Heart right ventricle (tissue), 16 donors: ENCODE data around the gene JHY. TPM values are rescaled to one million over a fixed set of nuclear protein-coding genes. Genes with fewer than 3 reads are reported as not detected.

Source experiments
- ATAC-seq, 8 donors: fragments of 200-7000 bp; cut with Tn5 transposase; one replicate each; pipeline ENCODE4 v1.9.1; 2020; ENCODE audit warnings: mild to moderate bottlenecking in 8 of 8, moderate library complexity in 8 of 8, moderate number of reproducible peaks in 1 of 8
- DNase-seq, 2 donors: peaks; one replicate each; pipeline ENCODE4 v3.0.0-alpha.2; 2020
- H3K27ac ChIP-seq, 10 donors: fragments of 200-600 bp; sonication (generic) in 2 of 10; one replicate each; pipeline versions ENCODE4 v1.5.0 to v1.8.0; 2020 to 2022; ENCODE audit warnings: mild to moderate bottlenecking in 3 of 10
- H3K27me3 ChIP-seq, 7 donors: fragments of 200-600 bp; one replicate each; pipeline ENCODE4 v1.8.0; 2021 to 2022; ENCODE audit warnings: mild to moderate bottlenecking in 2 of 7
- H3K36me3 ChIP-seq, 9 donors: fragments of 200-600 bp; sonication (generic) in 1 of 9; one replicate each; pipeline versions ENCODE4 v1.5.0 to v1.8.0; 2020 to 2022; ENCODE audit warnings: mild to moderate bottlenecking in 2 of 9
- H3K4me1 ChIP-seq, 9 donors: fragments of 200-600 bp; sonication (generic) in 1 of 9; one replicate each; pipeline versions ENCODE4 v1.5.0 to v1.8.0; 2020 to 2022; ENCODE audit warnings: mild to moderate bottlenecking in 4 of 9
- H3K4me3 ChIP-seq, 10 donors: fragments of 200-600 bp; sonication (generic) in 2 of 10; one replicate each; pipeline versions ENCODE4 v1.5.0 to v1.8.0; 2020 to 2022; ENCODE audit warnings: mild to moderate bottlenecking in 7 of 10, moderate library complexity in 2 of 10
- H3K9me3 ChIP-seq, 11 donors: fragments of 200-600 bp in 10 of 11; sonication (generic) in 2 of 11; one replicate each; pipeline versions ENCODE4 v1.5.0 to v1.8.0; 2013 to 2022; ENCODE audit warnings: mild to moderate bottlenecking in 2 of 11, control low read depth in 1 of 11, moderate library complexity in 1 of 11
- CTCF ChIP-seq, 9 donors: fragments of 200-600 bp; sonication (generic) in 2 of 9; IDR thresholded peaks; one replicate each; pipeline versions ENCODE4 v1.5.0 to v1.8.0; 2021 to 2022; ENCODE audit warnings: antibody characterized with exemption in 9 of 9, mild to moderate bottlenecking in 5 of 9, moderate library complexity in 1 of 9
- WGBS, 2 donors: extraction: QIAGEN DNeasy Blood & Tissue Kit; methylation state at CpG; one replicate each; pipeline ENCODE4 v1.1.7; 2013; ENCODE audit warnings: inconsistent platforms in 1 of 2; 5-methylcytosine and 5-hydroxymethylcytosine counted together
- intact Hi-C, 10 donors: fragments of 100-400 bp; cut with DNase I; formaldehyde crosslinking; loops; one replicate each; pipeline versions ENCODE4 v1.11.1 to v1.14.2; 2022
- polyA plus RNA-seq, 2 donors: library from polyadenylated mRNA; stranded (reverse); fragments of 200-250 nt; gene quantifications; one replicate each; pipeline ENCODE4 v1.2.3, GENCODE V29; 2013
- total RNA-seq, 10 donors: library from RNA; stranded (reverse); fragmentation: NEBNext Ultra II Directional in 3 of 10; extraction: Animal tissue kit (Norgen Biotek cat#: 25700) in 3 of 10; gene quantifications; one replicate each; pipeline versions ENCODE4 v1.2.1 to v1.2.4, GENCODE V29; 2021 to 2023
- donor health status: Arrhythmogenic right ventricular cardiomyopathy.
- donor health status: ischemic (EF 13 %, LVEDD 7.1; RV severe dilation, severe dysfunction).
- donor health status: healthy with polysubstance abuse.
- donor health status: DM: no; HTN: yes; CAD: no.
- donor health status: DM: no; HTN: no; CAD: no.
- donor health status: ischemic (EF 25% LVEDD 6.9; RV normal size, moderate dysfunction).
- donor health status: ischemic (EF 25% LVEDD 5.7; RV mildly dilated, moderate dysfunction).
- donor health status: healthy.
- donor health status: DM: yes; HTN: yes; CAD: no.
- donor health status: Ischemic cardiomyopathy.
- donor health status: ischemic (EF 35%, LVEDD 5.7; RV mildly dilated, moderate dysfunction).
- donor health status: nonischemic (EF 11% LVEDD 7.7; RV severe dilation, severe dysfunction).
- donor health status: DM: yes; HTN: yes; CAD: no.
- donor health status: PGD.
- donor health status: ischemic (EF 29% LVEDD 5.4; RV normal size, mild dysfunction).
- donor health status: nonischemic (EF 23%, LVEDD 6.1; RV moderate dilation, normal function).

Gene JHY
- total and polyA plus RNA-seq, 12 donors = 0.41 to 2.3 (median 1.7) TPM

GRCh38 chr11:122872046-122872445, 10.5 kb upstream of the JHY start:
- Histone ChIP-seq H3K36me3 (no peaks in the 10 kb centered on the region), H3K27me3 (peaks cover 0 to 14% (median 5%) of the 10 kb centered on the region in 7 donors), H3K4me1 (no peaks in the 10 kb centered on the region), H3K4me3 (no peak overlapping the region), H3K27ac (no peak overlapping the region), H3K9me3 (no peaks in the 10 kb centered on the region)
- no peak for DNase-seq
- no peak for ATAC-seq
- 79 to 83% methylated on average over 3 of the region's 3 CpGs for WGBS, 2 donors
- no peak for TF ChIP-seq CTCF (IDR thresholded peaks at IDR 0.05)
- intact Hi-C loops = no loop called here

- no peaks in the 10 kb centered on the region for H3K4me1 ChIP-seq
- no peak for ATAC-seq
- no peak for DNase-seq
- 71 to 81% methylated on average over 7 of the region's 7 CpGs for WGBS, 2 donors
- no peaks in the 10 kb centered on the region for H3K9me3 ChIP-seq
- no peak overlapping the region for H3K27ac ChIP-seq
- intact Hi-C loops = no loop called here
- H3K27me3 ChIP-seq = peaks cover 0 to 26% (median 0%) of the 10 kb centered on the region in 7 donors
- H3K4me3 ChIP-seq = no peak overlapping the region
- no peak for TF ChIP-seq CTCF (IDR thresholded peaks at IDR 0.05)
- H3K36me3 ChIP-seq = no peaks in the 10 kb centered on the region
These were observed 7.6 kb upstream of the JHY start for GRCh38 chr11:122874991-122875390.

- Histone ChIP-seq H3K27ac (no peak overlapping the region), H3K4me1 (peaks cover 0 to 6% (median 4%) of the 10 kb centered on the region in 9 donors), H3K4me3 (no peak overlapping the region), H3K36me3 (no peaks in the 10 kb centered on the region), H3K9me3 (no peaks in the 10 kb centered on the region), H3K27me3 (peaks cover 0 to 44% (median 20%) of the 10 kb centered on the region in 7 donors)
- intact Hi-C loops = no loop called here
- no peak for DNase-seq
- no peak for ATAC-seq
- no peak for TF ChIP-seq CTCF (IDR thresholded peaks at IDR 0.05)
- WGBS, 2 donors = 81 to 85% methylated on average over 5 of the region's 5 CpGs
These were observed 4.8 kb upstream of the JHY start for GRCh38 chr11:122877732-122878131.

- Histone ChIP-seq H3K4me1 (peaks cover 0 to 20% (median 4%) of the 10 kb centered on the region in 9 donors), H3K4me3 (no peak overlapping the region), H3K36me3 (no peaks in the 10 kb centered on the region), H3K27me3 (peaks cover 0 to 42% (median 17%) of the 10 kb centered on the region in 7 donors), H3K9me3 (no peaks in the 10 kb centered on the region), H3K27ac (no peak overlapping the region)
- 23% methylated on average over 4 of the region's 4 CpGs for WGBS, 2 donors
- DNase-seq = no peak
- ATAC-seq = no peak
- intact Hi-C loops = no loop called here
- TF ChIP-seq CTCF (IDR thresholded peaks at IDR 0.05) = no peak
These were observed 2.8 kb upstream of the JHY start for GRCh38 chr11:122879785-122880184.
